ENCODE results near the gene KIF5A.

DNA sequence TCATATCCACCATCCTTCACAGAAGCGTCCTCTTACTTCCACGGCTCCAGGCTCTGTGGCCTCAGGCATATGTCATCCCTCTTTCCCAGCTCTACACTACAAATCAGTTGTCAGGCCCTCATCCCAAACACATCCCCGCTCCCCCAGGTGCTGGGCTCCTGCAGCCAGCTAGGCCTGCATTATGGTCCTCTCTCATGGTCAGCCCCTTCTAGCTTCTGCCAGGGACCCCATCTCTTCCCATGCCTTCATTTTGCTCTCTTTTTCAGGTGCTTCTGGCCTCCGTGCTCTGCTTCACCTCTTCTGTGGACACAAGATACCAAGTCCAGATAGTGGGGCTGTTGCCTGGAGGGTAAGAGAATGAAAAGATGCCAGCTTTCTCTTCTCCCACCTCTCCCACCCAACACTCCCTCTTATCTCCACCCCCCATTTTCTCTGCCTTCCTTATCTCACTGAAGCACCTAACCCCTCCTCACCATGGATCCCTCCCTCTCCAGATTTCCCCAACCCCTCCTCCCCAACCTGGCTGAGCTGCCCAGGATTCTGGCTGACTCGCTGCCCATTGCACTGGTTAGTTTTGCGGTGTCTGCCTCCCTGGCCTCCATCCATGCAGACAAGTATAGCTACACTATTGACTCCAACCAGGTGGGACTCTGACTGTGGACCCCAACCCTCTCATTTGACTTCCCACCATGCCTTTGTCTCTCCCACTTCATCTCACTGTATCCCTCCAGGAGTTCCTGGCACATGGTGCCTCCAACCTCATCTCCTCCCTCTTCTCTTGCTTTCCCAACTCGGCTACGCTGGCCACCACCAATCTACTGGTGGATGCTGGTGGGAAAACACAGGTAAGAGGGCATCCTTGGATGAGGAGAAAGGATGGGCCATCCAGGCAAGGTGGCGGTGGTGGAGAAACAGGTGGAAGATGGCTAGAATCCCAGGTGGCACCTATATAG is 72.7 kb downstream of the KIF5A start:
- TF ChIP-seq POLR2A (IDR thresholded peaks at IDR 0.05; ENCODE audit: extremely low read depth, insufficient read length), result no peak
- TF ChIP-seq, protein P1, sequence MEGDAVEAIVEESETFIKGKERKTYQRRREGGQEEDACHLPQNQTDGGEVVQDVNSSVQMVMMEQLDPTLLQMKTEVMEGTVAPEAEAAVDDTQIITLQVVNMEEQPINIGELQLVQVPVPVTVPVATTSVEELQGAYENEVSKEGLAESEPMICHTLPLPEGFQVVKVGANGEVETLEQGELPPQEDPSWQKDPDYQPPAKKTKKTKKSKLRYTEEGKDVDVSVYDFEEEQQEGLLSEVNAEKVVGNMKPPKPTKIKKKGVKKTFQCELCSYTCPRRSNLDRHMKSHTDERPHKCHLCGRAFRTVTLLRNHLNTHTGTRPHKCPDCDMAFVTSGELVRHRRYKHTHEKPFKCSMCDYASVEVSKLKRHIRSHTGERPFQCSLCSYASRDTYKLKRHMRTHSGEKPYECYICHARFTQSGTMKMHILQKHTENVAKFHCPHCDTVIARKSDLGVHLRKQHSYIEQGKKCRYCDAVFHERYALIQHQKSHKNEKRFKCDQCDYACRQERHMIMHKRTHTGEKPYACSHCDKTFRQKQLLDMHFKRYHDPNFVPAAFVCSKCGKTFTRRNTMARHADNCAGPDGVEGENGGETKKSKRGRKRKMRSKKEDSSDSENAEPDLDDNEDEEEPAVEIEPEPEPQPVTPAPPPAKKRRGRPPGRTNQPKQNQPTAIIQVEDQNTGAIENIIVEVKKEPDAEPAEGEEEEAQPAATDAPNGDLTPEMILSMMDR (IDR thresholded peaks at IDR 0.05; ENCODE audit: low read depth, low read length), result no peak
